K562 (cell line): Measurements from ENCODE around the gene CCKAR. TPM values are rescaled to one million over a fixed set of nuclear protein-coding genes. Genes with fewer than 3 reads are reported as not detected.

Experiments
- ATAC-seq: fragments of 200-7000 bp; cut with Tn5 transposase; 3 replicates; pipeline ENCODE4 v1.9.1; 2020; ENCODE audit warnings: moderate library complexity
- BruUV-seq: library from RNA; stranded (reverse); fragments of 400-500 nt; replicated peaks from 2 replicates; lab custom pipeline; 2021; lab: Mats Ljungman, UMichigan
- CTCF ChIA-PET: fragments of 300-600 bp; formaldehyde crosslinking; extraction: SDS; loops from one replicate; lab custom pipeline; 2021; ENCODE audit warnings: low intra/inter-chr PET ratio; lab: Yijun Ruan, JAX
- POLR2A ChIA-PET: fragments of 300-600, 350-650 bp; sonication (Branson Sonifier 250); formaldehyde crosslinking; extraction: SDS; loops from one replicate; lab custom pipeline; 2021; ENCODE audit warnings: antibody characterized with exemption, inconsistent platforms; lab: Yijun Ruan, JAX
- DNase-seq, 4 experiments: peaks; one replicate each; pipeline versions ENCODE4 v3.0.0 to v3.0.0-alpha.2; 2011 to 2018; ENCODE audit warnings: low spot score in 3 of 4, mixed read lengths in 3 of 4; ENCODE audit errors: extremely low read depth in 1 of 4
- FAIRE-seq: peaks from 2 replicates; lab custom pipeline; 2011; peaks lifted over from hg19 to GRCh38; lab: Jason Lieb, UNC
- H2AFZ ChIP-seq: 2 replicates; pipeline ENCODE4 v1.6.0; 2011; ENCODE audit warnings: low read depth, low read length, control low read depth, inconsistent platforms
- H3K27ac ChIP-seq: fragments of 200-600 bp; 3 replicates; pipeline ENCODE4 v1.8.0; 2011; ENCODE audit warnings: low read depth, mild to moderate bottlenecking, control low read depth, inconsistent platforms, low read length, moderate library complexity, mixed read lengths; ENCODE audit errors: extremely low read depth
- H3K27me3 ChIP-seq, 2 experiments: fragments of 300-600 bp in 1 of 2; 2 replicates in 1 of 2; 3 replicates in 1 of 2; pipeline versions ENCODE4 v1.6.0 to v1.8.0; 2011; ENCODE audit warnings: inconsistent platforms in 2 of 2, low read length in 2 of 2, mild to moderate bottlenecking in 1 of 2, mixed read lengths in 1 of 2, moderate library complexity in 1 of 2; ENCODE audit not compliant: control insufficient read depth in 2 of 2, insufficient read depth in 2 of 2
- H3K36me3 ChIP-seq: fragments of 300-600 bp; 3 replicates; pipeline ENCODE4 v1.8.0; 2011; ENCODE audit warnings: mild to moderate bottlenecking, low read length, inconsistent platforms; ENCODE audit not compliant: control insufficient read depth, insufficient read depth
- H3K4me1 ChIP-seq, 2 experiments: fragments of 200-600 bp in 1 of 2; replicated peaks in 1 of 2; 2 replicates in 1 of 2; 3 replicates in 1 of 2; pipeline versions ENCODE4 v1.5.1 to v1.8.0; 2011; ENCODE audit warnings: inconsistent platforms in 2 of 2, low read length in 2 of 2, mild to moderate bottlenecking in 1 of 2, mixed read lengths in 1 of 2, moderate library complexity in 1 of 2; ENCODE audit not compliant: control insufficient read depth in 2 of 2, insufficient read depth in 2 of 2
- H3K4me2 ChIP-seq: 2 replicates; pipeline ENCODE4 v1.6.1; 2011; ENCODE audit warnings: low read length, control low read depth, inconsistent platforms, mixed read lengths; ENCODE audit not compliant: insufficient read depth
- H3K4me3 ChIP-seq: fragments of 200-600 bp; sonication (generic), shearing (Covaris generic); 2 replicates; pipeline ENCODE4 v1.5.1; 2016; ENCODE audit warnings: control low read depth, inconsistent platforms
- H3K79me2 ChIP-seq: fragments of 200-600 bp; 3 replicates; pipeline ENCODE4 v1.8.0; 2011; ENCODE audit warnings: low read length, inconsistent platforms; ENCODE audit not compliant: control insufficient read depth, insufficient read depth
- H3K9ac ChIP-seq, 2 experiments: 2 replicates each; pipeline versions ENCODE4 v1.6.0 to v1.6.1; 2011; ENCODE audit warnings: low read depth in 2 of 2, low read length in 2 of 2, control low read depth in 1 of 2, inconsistent platforms in 1 of 2, mild to moderate bottlenecking in 1 of 2, mixed read lengths in 1 of 2; ENCODE audit not compliant: insufficient read depth in 1 of 2
- H3K9me1 ChIP-seq: one replicate; pipeline ENCODE4 v1.6.0; 2011; ENCODE audit warnings: inconsistent platforms, mild to moderate bottlenecking, low read length, moderate library complexity; ENCODE audit not compliant: control insufficient read depth, insufficient read depth
- H3K9me3 ChIP-seq: replicated peaks from 2 replicates; pipeline ENCODE4 v1.5.1; 2011; ENCODE audit warnings: low read depth, low read length, inconsistent platforms; ENCODE audit not compliant: control insufficient read depth, insufficient read depth
- H4K20me1 ChIP-seq: replicated peaks from 2 replicates; pipeline ENCODE4 v1.6.1; 2011; ENCODE audit warnings: low read length, inconsistent platforms, mixed read lengths; ENCODE audit not compliant: control insufficient read depth, insufficient read depth
- ATF1 ChIP-seq, 2 experiments: fragments of 450-650 bp in 1 of 2; IDR thresholded peaks; 2 replicates each; pipeline ENCODE4 v1.6.1; 2016; ENCODE audit warnings: missing compliant biosample characterization in 1 of 2, missing genetic modification characterization in 1 of 2
- CBX8 ChIP-seq: fragments of 200-600 bp; sonication (generic); IDR thresholded peaks from 2 replicates; pipeline ENCODE4 v1.6.1; 2012; ENCODE audit warnings: borderline replicate concordance, mixed run types, low read depth, mild to moderate bottlenecking, moderate library complexity, mixed read lengths, low read length, control low read depth, inconsistent platforms; ENCODE audit not compliant: poor library complexity, severe bottlenecking; ENCODE audit errors: extremely low read depth
- FIP1L1 ChIP-seq: fragments of 200-400 bp; formaldehyde crosslinking; IDR thresholded peaks from 2 replicates; pipeline ENCODE4 v1.6.1; 2018; ENCODE audit warnings: mild to moderate bottlenecking, low read depth, low read length; ENCODE audit not compliant: poor library complexity, severe bottlenecking
- FOXM1 ChIP-seq, 2 experiments: fragments of 450-650 bp in 1 of 2; sonication (generic) in 1 of 2; formaldehyde crosslinking in 1 of 2; IDR thresholded peaks; 2 replicates each; pipeline versions ENCODE4 v1.6.1 to v1.9.0; 2017 to 2022; ENCODE audit warnings: low read depth in 2 of 2, mild to moderate bottlenecking in 2 of 2, missing genetic modification reagents in 1 of 2, moderate library complexity in 1 of 2
- HDAC1 ChIP-seq, 2 experiments: fragments of 450-650 bp; IDR thresholded peaks; 2 replicates each; pipeline ENCODE4 v1.6.1; 2016 to 2017; ENCODE audit warnings: inconsistent platforms in 1 of 2, mild to moderate bottlenecking in 1 of 2, moderate library complexity in 1 of 2
- HMG20B ChIP-seq: fragments of 250-450 bp; sonication (Bioruptor Pico); IDR thresholded peaks from 2 replicates; pipeline ENCODE4 v1.5.0; 2021; ENCODE audit warnings: mild to moderate bottlenecking
- RAD21 ChIP-seq, 2 experiments: fragments of 250-450 bp in 1 of 2; fragments of 450-650 bp in 1 of 2; sonication (Bioruptor Pico) in 1 of 2; formaldehyde crosslinking in 1 of 2; IDR thresholded peaks in 1 of 2; conservative IDR thresholded peaks in 1 of 2; 2 replicates each; pipeline versions ENCODE4 v1.4.0 to v1.8.0; 2020 to 2022; ENCODE audit warnings: mild to moderate bottlenecking in 2 of 2, moderate library complexity in 1 of 2
- TEAD1 ChIP-seq, 2 experiments: fragments of 450-650 bp in 1 of 2; sonication (generic) in 1 of 2; formaldehyde crosslinking; IDR thresholded peaks; 2 replicates each; pipeline versions ENCODE4 v1.4.0 to v1.8.0; 2020 to 2022; ENCODE audit warnings: mild to moderate bottlenecking in 2 of 2, missing genetic modification reagents in 1 of 2
- TFAM ChIP-seq: fragments of 250-450 bp; sonication (Bioruptor Pico); conservative IDR thresholded peaks from 2 replicates; pipeline ENCODE4 v1.5.0; 2021; ENCODE audit warnings: mild to moderate bottlenecking, moderate library complexity
- ZNF146 ChIP-seq: IDR thresholded peaks from one replicate; pipeline ENCODE4 v1.6.1; 2018; ENCODE audit warnings: missing compliant biosample characterization; ENCODE audit not compliant: unreplicated experiment
- ZNF436 ChIP-seq: fragments of 250-450, 450-650 bp; sonication (Bioruptor Pico); formaldehyde crosslinking; IDR thresholded peaks from 2 replicates; pipeline ENCODE4 v1.7.0; 2020; ENCODE audit warnings: mild to moderate bottlenecking
- ZNF586 ChIP-seq: fragments of 450-650 bp; formaldehyde crosslinking; conservative IDR thresholded peaks from 2 replicates; pipeline ENCODE4 v1.4.0; 2020; ENCODE audit warnings: mild to moderate bottlenecking, moderate library complexity
- ZSCAN32 ChIP-seq: fragments of 450-650 bp; formaldehyde crosslinking; IDR thresholded peaks from 2 replicates; pipeline ENCODE4 v1.4.0; 2020; ENCODE audit warnings: mild to moderate bottlenecking, moderate library complexity
- WGBS: fragments of 100-300 bp; shearing (Covaris generic); methylation state at CpG from one replicate; pipeline ENCODE4 v1.1.6; 2016; ENCODE audit warnings: low coverage, mixed read lengths; ENCODE audit not compliant: insufficient coverage; ENCODE audit errors: missing lambda C conversion rate; 5-methylcytosine and 5-hydroxymethylcytosine counted together
- in situ Hi-C: fragments of 300-500 bp; cut with MboI; formaldehyde crosslinking; loops from 4 replicates; pipeline ENCODE4 v1.15.0; 2018; ENCODE audit warnings: inconsistent platforms, mixed read lengths
- intact Hi-C: fragments of 100-400 bp; cut with micrococcal nuclease; formaldehyde crosslinking; loops from 2 replicates; pipeline ENCODE4 v1.14.2; 2022
- polyA plus RNA-seq, 8 experiments: library from polyadenylated mRNA; depleted of rRNA in 4 of 8; stranded (reverse) in 5 of 8; unstranded in 3 of 8; fragments of >200 nt; fragmentation: Nextera tagmentation in 2 of 8; fragmentation: Illumina TruSeq in 1 of 8; extraction: Ambion mirVana in 2 of 8; extraction: Trizol in 1 of 8; gene quantifications; 2 replicates each; pipeline versions ENCODE4 v1.2.1 to v1.2.3, GENCODE V29; 2011 to 2014; ENCODE audit warnings: inconsistent platforms in 1 of 8, missing spikeins in 1 of 8
- total RNA-seq, 7 experiments: library from RNA; depleted of rRNA in 6 of 7; stranded (reverse); fragments of >200 nt in 6 of 7; fragmentation: Illumina TruSeq in 2 of 7; extraction: Trizol in 2 of 7; gene quantifications; 2 replicates each; pipeline versions ENCODE4 v1.2.1 to v1.2.3, GENCODE V29; 2011 to 2021; ENCODE audit warnings: low replicate concordance in 1 of 7
- TF ChIP-seq, protein P1 (sequence below): fragments of 200-800 bp; sonication (Bioruptor generic); IDR thresholded peaks from 2 replicates; pipeline ENCODE4 v1.6.1; 2017; ENCODE audit warnings: missing genetic modification characterization, missing compliant biosample characterization
- TF ChIP-seq, protein P2 (sequence below): sonication (generic); formaldehyde crosslinking; IDR thresholded peaks from 2 replicates; pipeline ENCODE4 v1.9.0; 2022; ENCODE audit warnings: mild to moderate bottlenecking, missing genetic modification reagents
- TF ChIP-seq, protein P3 (sequence below): sonication (generic); formaldehyde crosslinking; IDR thresholded peaks from 2 replicates; pipeline ENCODE4 v1.8.1; 2023; ENCODE audit warnings: mild to moderate bottlenecking, missing genetic modification reagents
- TF ChIP-seq, protein P4 (sequence below): sonication (generic); formaldehyde crosslinking; IDR thresholded peaks from 2 replicates; pipeline ENCODE4 v1.8.1; 2023; ENCODE audit warnings: mild to moderate bottlenecking, missing genetic modification reagents

CCKAR gene
- total and polyA plus RNA-seq, 9 of the 15 experiments (the other 6 are each of a cell fraction or from before 2014, with no cell fraction given), result not detected

DNA sequence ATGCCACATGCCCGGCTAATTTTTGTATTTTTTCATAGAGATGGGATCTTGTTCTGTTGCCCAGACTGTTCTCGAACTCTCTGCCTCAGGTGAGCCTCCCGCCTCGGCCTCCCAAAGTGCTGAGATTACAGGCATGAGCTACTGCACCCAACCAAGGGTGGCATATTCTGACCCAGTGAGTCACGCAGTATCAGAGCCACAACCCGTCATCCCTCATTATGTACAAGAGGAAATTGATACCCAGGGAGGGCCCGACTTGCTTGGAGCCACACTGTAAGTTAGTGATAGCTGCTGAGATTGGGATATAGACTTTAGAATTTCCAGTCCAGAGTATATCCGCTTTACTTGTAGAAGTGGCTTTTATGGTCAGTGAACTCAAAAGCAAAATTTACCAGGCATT is 14.6 kb downstream of the CCKAR start:
- H3K4me3 ChIP-seq, result no peak overlapping the region
- TF ChIP-seq, protein P1, sequence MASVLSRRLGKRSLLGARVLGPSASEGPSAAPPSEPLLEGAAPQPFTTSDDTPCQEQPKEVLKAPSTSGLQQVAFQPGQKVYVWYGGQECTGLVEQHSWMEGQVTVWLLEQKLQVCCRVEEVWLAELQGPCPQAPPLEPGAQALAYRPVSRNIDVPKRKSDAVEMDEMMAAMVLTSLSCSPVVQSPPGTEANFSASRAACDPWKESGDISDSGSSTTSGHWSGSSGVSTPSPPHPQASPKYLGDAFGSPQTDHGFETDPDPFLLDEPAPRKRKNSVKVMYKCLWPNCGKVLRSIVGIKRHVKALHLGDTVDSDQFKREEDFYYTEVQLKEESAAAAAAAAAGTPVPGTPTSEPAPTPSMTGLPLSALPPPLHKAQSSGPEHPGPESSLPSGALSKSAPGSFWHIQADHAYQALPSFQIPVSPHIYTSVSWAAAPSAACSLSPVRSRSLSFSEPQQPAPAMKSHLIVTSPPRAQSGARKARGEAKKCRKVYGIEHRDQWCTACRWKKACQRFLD, result no peak
- TF ChIP-seq FIP1L1 (no peak), HMG20B (CRISPR knock-in tag) (no peak), ZSCAN32 (CRISPR knock-in tag) (no peak), ZNF436 (CRISPR knock-in tag) (no peak), RAD21 (CRISPR knock-in tag; conservative IDR thresholded peaks at IDR 0.05 in 1 of 2, IDR thresholded peaks at IDR 0.05 in 1 of 2) (no peak), ATF1 (CRISPR knock-in tag; IDR thresholded peaks at IDR 0.05) (no peak), ATF1 (tag; IDR thresholded peaks at IDR 0.05) (no peak), HDAC1 (IDR thresholded peaks at IDR 0.05) (no peak), TFAM (CRISPR knock-in tag) (no peak), TEAD1 (CRISPR knock-in tag; IDR thresholded peaks at IDR 0.05) (no peak), FOXM1 (IDR thresholded peaks at IDR 0.05; ENCODE audit: low read depth) (no peak), FOXM1 (CRISPR knock-in tag; IDR thresholded peaks at IDR 0.05; ENCODE audit: low read depth) (no peak), CBX8 (no peak), ZNF146 (CRISPR knock-in tag) (no peak), ZNF586 (CRISPR knock-in tag) (no peak)
- TF ChIP-seq, protein P2, sequence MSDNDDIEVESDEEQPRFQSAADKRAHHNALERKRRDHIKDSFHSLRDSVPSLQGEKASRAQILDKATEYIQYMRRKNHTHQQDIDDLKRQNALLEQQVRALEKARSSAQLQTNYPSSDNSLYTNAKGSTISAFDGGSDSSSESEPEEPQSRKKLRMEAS (CRISPR knock-in tag), result no peak
- TF ChIP-seq, protein P3, sequence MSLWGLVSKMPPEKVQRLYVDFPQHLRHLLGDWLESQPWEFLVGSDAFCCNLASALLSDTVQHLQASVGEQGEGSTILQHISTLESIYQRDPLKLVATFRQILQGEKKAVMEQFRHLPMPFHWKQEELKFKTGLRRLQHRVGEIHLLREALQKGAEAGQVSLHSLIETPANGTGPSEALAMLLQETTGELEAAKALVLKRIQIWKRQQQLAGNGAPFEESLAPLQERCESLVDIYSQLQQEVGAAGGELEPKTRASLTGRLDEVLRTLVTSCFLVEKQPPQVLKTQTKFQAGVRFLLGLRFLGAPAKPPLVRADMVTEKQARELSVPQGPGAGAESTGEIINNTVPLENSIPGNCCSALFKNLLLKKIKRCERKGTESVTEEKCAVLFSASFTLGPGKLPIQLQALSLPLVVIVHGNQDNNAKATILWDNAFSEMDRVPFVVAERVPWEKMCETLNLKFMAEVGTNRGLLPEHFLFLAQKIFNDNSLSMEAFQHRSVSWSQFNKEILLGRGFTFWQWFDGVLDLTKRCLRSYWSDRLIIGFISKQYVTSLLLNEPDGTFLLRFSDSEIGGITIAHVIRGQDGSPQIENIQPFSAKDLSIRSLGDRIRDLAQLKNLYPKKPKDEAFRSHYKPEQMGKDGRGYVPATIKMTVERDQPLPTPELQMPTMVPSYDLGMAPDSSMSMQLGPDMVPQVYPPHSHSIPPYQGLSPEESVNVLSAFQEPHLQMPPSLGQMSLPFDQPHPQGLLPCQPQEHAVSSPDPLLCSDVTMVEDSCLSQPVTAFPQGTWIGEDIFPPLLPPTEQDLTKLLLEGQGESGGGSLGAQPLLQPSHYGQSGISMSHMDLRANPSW (CRISPR knock-in tag), result no peak
- TF ChIP-seq, protein P4, sequence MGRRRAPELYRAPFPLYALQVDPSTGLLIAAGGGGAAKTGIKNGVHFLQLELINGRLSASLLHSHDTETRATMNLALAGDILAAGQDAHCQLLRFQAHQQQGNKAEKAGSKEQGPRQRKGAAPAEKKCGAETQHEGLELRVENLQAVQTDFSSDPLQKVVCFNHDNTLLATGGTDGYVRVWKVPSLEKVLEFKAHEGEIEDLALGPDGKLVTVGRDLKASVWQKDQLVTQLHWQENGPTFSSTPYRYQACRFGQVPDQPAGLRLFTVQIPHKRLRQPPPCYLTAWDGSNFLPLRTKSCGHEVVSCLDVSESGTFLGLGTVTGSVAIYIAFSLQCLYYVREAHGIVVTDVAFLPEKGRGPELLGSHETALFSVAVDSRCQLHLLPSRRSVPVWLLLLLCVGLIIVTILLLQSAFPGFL, result no peak

More for the DNA sequence above, 14.6 kb downstream of the CCKAR start:
- Histone ChIP-seq H3K27me3 (peaks cover 17 to 25% of the 10 kb centered on the region in 2 experiments), H3K4me1 (no peaks in the 10 kb centered on the region), H3K9me1 (no peaks in the 10 kb centered on the region), H3K27ac (no peak overlapping the region), H3K4me2 (no peak overlapping the region), H3K79me2 (no peaks in the 10 kb centered on the region), H4K20me1 (no peaks in the 10 kb centered on the region), H3K36me3 (no peaks in the 10 kb centered on the region), H3K9me3 (no peaks in the 10 kb centered on the region), H2AFZ (no peak overlapping the region), H3K9ac (no peak overlapping the region)
- ATAC-seq, result no peak
- no peak for DNase-seq
- FAIRE-seq, result no peak
- no TSS peak for BruUV-seq
- intact Hi-C loops, result no loop called here
- WGBS, result under 1% methylated on average over 8 of the region's 8 CpGs
- POLR2A ChIA-PET, result interaction anchor here (0.6 kb wide), 1 partner anchor 287 kb away, joined by 3 read pairs; no protein-coding TSS in a partner anchor
- in situ Hi-C loops, result no loop called here
- CTCF ChIA-PET, result no interaction called here
